Activated B cell treated with CpG ODN at 0.5 μM for 24 hours (primary cell): Measurements from ENCODE around the gene SMU1. TPM values are rescaled to one million over a fixed set of nuclear protein-coding genes. Genes with fewer than 3 reads are reported as not detected.
"Not testable (repeated sequence)": the region's sequence is repeated elsewhere in the genome, so short reads cannot be mapped to it uniquely, and the experiment has no call there.

ENCODE experiments used
- ATAC-seq: fragments of 200-7000 bp; cut with Tn5 transposase; one replicate; pipeline ENCODE4 v1.10.0; 2021; ENCODE audit warnings: low read depth, mild to moderate bottlenecking, moderate library complexity
- CTCF ChIA-PET: fragments of 350-600 bp; sonication (Branson Sonifier 250); formaldehyde crosslinking; loops from one replicate; lab custom pipeline; 2021; ENCODE audit warnings: antibody characterized with exemption; lab: Charles Lee
- POLR2A ChIA-PET: fragments of 350-600 bp; sonication (Branson Sonifier 250); formaldehyde crosslinking; loops from one replicate; lab custom pipeline; 2021; ENCODE audit warnings: antibody characterized with exemption; lab: Charles Lee
- DNase-seq: peaks from one replicate; pipeline ENCODE4 v3.0.0; 2022
- H3K27ac Mint-ChIP-seq: one replicate; pipeline ENCODE4 v1.8.0; 2020; ENCODE audit warnings: mixed read lengths
- H3K27me3 Mint-ChIP-seq: one replicate; pipeline ENCODE4 v1.8.0; 2021; ENCODE audit warnings: mixed read lengths
- H3K36me3 Mint-ChIP-seq: one replicate; pipeline ENCODE4 v1.8.0; 2021; ENCODE audit warnings: low read depth, mixed read lengths
- H3K4me1 Mint-ChIP-seq: one replicate; pipeline ENCODE4 v1.8.0; 2021; ENCODE audit warnings: mixed read lengths
- H3K4me3 Mint-ChIP-seq: one replicate; pipeline ENCODE4 v1.8.0; 2020; ENCODE audit warnings: mild to moderate bottlenecking, mixed read lengths
- H3K9me3 Mint-ChIP-seq: one replicate; pipeline ENCODE4 v1.8.0; 2020; ENCODE audit warnings: mixed read lengths
- intact Hi-C: fragments of 100-400 bp; cut with micrococcal nuclease; formaldehyde crosslinking; loops from one replicate; pipeline ENCODE4 v1.15.1; 2024
- total RNA-seq: library from RNA; stranded (reverse); gene quantifications from 2 replicates; pipeline ENCODE4 v1.2.3, GENCODE V29; 2022
- TF ChIP-seq, protein P1 (sequence below): fragments of 200-600 bp; IDR thresholded peaks from one replicate; pipeline ENCODE4 v1.8.0; 2022; ENCODE audit warnings: antibody characterized with exemption, mild to moderate bottlenecking

Gene SMU1
- total RNA-seq, 1 donor from 2014 or later, result 28.1 TPM

DNA sequence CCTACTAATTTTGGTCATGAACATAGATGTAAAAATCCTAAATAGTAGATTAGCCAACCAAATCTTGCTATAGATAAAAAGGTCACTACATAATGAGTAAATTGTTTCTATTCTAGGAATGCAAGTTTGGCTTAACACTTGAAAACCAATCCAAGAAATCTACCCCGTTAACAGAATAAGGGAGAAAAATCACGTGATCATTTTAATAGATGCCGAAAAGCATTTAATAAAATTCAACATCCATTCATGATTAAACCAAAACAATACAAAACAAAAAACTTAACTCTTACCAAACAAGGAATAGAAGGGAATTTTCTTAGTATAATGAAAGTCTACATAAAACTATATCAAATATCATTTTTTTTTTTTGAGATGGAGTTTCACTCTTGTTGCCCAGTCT is 20.7 kb upstream of the SMU1 start:
- intact Hi-C loops, result no loop called here
- H3K27me3 Mint-ChIP-seq, result no peaks in the 10 kb centered on the region
- no peak for DNase-seq

DNA sequence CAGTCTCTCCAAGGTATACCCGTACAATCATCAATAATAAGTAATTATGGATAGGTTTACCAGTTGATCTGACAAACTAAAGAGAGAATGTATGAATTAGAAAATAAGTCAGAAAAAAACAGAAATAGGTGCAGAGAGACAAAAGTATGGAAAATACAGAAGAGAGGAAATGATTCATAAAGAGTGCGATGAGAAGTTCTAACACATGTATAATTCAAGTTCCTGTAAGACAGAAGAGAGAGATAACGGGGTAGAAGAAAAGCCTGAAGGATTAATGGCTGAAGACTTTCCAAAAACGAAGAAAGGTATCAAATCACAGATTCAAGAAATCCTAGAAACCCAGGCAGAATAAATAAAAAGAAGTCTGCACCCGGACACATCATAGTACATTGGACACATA is 16.2 kb upstream of the SMU1 start:
- CTCF ChIA-PET, result no interaction called here
- DNase-seq (no peak), ATAC-seq (no peak)
- Mint-ChIP-seq H3K9me3 (no peaks in the 10 kb centered on the region), H3K27me3 (no peaks in the 10 kb centered on the region), H3K4me3 (no peak overlapping the region), H3K4me1 (no peaks in the 10 kb centered on the region), H3K36me3 (no peaks in the 10 kb centered on the region), H3K27ac (no peak overlapping the region)
- TF ChIP-seq, protein P1, sequence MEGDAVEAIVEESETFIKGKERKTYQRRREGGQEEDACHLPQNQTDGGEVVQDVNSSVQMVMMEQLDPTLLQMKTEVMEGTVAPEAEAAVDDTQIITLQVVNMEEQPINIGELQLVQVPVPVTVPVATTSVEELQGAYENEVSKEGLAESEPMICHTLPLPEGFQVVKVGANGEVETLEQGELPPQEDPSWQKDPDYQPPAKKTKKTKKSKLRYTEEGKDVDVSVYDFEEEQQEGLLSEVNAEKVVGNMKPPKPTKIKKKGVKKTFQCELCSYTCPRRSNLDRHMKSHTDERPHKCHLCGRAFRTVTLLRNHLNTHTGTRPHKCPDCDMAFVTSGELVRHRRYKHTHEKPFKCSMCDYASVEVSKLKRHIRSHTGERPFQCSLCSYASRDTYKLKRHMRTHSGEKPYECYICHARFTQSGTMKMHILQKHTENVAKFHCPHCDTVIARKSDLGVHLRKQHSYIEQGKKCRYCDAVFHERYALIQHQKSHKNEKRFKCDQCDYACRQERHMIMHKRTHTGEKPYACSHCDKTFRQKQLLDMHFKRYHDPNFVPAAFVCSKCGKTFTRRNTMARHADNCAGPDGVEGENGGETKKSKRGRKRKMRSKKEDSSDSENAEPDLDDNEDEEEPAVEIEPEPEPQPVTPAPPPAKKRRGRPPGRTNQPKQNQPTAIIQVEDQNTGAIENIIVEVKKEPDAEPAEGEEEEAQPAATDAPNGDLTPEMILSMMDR, result no peak
- POLR2A ChIA-PET, result no interaction called here
- intact Hi-C loops, result no loop called here

More for the DNA sequence above, 20.7 kb upstream of the SMU1 start:
- Mint-ChIP-seq H3K9me3 (no peaks in the 10 kb centered on the region), H3K27ac (no peak overlapping the region), H3K4me1 (peaks cover 2% of the 10 kb centered on the region), H3K4me3 (no peak overlapping the region), H3K36me3 (no peaks in the 10 kb centered on the region)
- POLR2A ChIA-PET, result no interaction called here
- CTCF ChIA-PET, result no interaction called here
- TF ChIP-seq, protein P1, result no peak
- ATAC-seq, result no peak

DNA sequence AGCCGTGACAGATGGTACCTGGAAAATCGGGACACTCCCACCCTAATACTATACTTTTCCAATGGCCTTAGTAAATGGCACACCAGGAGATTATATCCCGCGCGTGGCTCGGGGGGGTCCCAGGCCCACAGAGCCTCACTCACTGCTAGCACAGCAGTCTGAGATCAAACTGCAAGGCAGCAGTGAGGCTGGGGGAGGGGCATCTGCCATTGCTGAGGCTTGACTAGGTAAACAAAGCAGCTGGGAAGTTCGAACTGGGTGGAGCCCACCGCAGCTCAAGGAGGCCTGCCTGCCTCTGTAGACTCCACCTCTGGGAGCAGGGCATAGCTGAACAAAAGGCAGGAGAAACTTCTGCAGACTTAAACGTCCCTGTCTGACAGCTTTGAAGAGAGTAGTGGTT is 9.2 kb upstream of the SMU1 start:
- H3K4me3 Mint-ChIP-seq, intact Hi-C loops, ATAC-seq, POLR2A ChIA-PET, H3K27ac Mint-ChIP-seq, H3K9me3 Mint-ChIP-seq, DNase-seq, H3K36me3 Mint-ChIP-seq, H3K27me3 Mint-ChIP-seq: not testable (repeated sequence)
- CTCF ChIA-PET, result interaction anchor here (1.1 kb wide), 1 partner anchor 140 kb away, joined by 3 read pairs; no protein-coding TSS in a partner anchor
- H3K4me1 Mint-ChIP-seq, result peaks cover 15% of the 10 kb centered on the region

DNA sequence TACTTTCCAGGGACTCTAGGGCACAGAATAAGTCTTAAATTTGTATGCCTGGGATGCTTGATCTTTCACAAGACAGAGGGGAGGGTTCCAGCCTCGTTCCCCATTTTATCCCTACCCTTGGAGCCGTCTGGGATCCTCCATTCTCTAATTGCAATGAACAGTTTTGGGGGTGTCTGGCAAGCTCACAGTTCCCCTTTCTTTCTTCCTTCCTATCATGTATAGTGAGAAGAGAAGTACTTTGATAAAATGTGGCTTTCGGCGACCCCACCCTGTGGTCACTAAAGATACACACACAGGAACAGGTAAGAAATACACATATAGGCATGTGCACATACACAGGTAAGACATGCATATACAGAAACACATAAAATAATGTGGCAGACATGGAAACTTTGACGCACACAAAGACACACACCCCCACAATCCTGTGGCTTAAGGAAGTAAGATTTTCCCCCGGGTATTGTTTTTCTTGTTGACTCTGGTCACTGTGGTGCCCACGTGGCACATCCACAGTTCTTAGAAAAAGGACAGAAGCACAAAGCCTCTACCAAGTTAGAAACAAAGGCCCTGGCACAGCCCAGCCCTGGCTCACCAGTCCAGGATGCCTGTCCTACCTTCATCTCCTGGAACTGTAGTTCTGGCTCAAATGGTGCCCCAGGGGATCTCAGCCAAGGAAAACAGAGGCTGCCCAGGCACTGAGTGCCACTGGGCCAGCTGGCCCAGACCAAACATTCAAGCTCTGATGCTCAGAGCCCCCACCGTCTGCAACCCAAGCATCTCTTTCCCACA is 6.3 kb upstream of the SMU1 start:
- Mint-ChIP-seq H3K36me3 (no peaks in the 10 kb centered on the region), H3K9me3 (no peaks in the 10 kb centered on the region), H3K4me1 (peaks cover 15% of the 10 kb centered on the region), H3K27ac (peak overlapping the region; percentile 84), H3K4me3 (peak overlapping the region; percentile 61), H3K27me3 (no peaks in the 10 kb centered on the region)
- intact Hi-C loops, result no loop called here
- POLR2A ChIA-PET, result interaction anchor here (0.9 to 2.3 kb wide), 6 partner anchors 42 to 144 kb away, joined by 3 to 14 read pairs (median 5); partner anchors contain the start of genes B4GALT1 and DNAJA1
- CTCF ChIA-PET, result interaction anchor here (0.9 to 3.2 kb wide), 10 partner anchors 24 to 205 kb away, joined by 3 to 48 read pairs (median 4); partner anchors contain the start of gene B4GALT1
- DNase-seq (no peak), ATAC-seq (peak; percentile 37)
- TF ChIP-seq, protein P1, result no peak

DNA sequence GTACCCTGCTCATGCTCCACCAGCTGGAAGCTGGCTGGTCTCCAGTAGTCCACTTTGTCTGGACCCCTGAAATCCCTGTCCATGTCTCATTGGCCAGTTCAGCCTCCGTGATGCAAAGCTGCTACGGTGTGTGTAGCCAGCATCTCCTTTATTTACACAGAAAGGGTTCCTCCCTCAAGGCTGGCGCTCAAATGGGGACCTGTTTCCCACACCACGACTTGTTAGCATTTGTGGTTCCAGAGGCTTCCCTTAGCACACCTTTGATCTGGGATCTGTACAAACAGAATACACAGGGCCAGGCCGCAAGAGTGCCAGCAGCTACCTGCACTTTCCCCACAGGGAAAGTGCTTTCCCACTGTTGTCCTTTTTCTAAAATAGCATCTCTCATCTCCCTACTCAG is 5.7 kb upstream of the SMU1 start:
- DNase-seq (no peak), ATAC-seq (no peak)
- ChIA-PET POLR2A (interaction anchor here (0.9 to 2.3 kb wide), 6 partner anchors 43 to 144 kb away, joined by 3 to 14 read pairs (median 5); partner anchors contain the start of genes B4GALT1 and DNAJA1), CTCF (interaction anchor here (0.9 to 3.2 kb wide), 9 partner anchors 24 to 205 kb away, joined by 3 to 48 read pairs (median 4); no protein-coding TSS in a partner anchor)
- Mint-ChIP-seq H3K36me3 (no peaks in the 10 kb centered on the region), H3K27me3 (no peaks in the 10 kb centered on the region), H3K4me1 (peaks cover 19% of the 10 kb centered on the region), H3K27ac (peak overlapping the region; percentile 84), H3K4me3 (peak overlapping the region; percentile 61), H3K9me3 (no peaks in the 10 kb centered on the region)
- intact Hi-C loops, result no loop called here
- TF ChIP-seq, protein P1, result no peak
